K562 (cell line): ENCODE results near the gene ZFP62. TPM values are rescaled to one million over a fixed set of nuclear protein-coding genes. Genes with fewer than 3 reads are reported as not detected.
A peak's percentile ranks its signal among the peaks of the same experiment; 100 is the strongest.

Source experiments
- ATAC-seq: fragments of 200-7000 bp; cut with Tn5 transposase; 3 replicates; pipeline ENCODE4 v1.9.1; 2020; ENCODE audit warnings: moderate library complexity
- BruUV-seq: library from RNA; stranded (reverse); fragments of 400-500 nt; replicated peaks from 2 replicates; lab custom pipeline; 2021; lab: Mats Ljungman, UMichigan
- CTCF ChIA-PET: fragments of 300-600 bp; formaldehyde crosslinking; extraction: SDS; loops from one replicate; lab custom pipeline; 2021; ENCODE audit warnings: low intra/inter-chr PET ratio; lab: Yijun Ruan, JAX
- POLR2A ChIA-PET: fragments of 300-600, 350-650 bp; sonication (Branson Sonifier 250); formaldehyde crosslinking; extraction: SDS; loops from one replicate; lab custom pipeline; 2021; ENCODE audit warnings: antibody characterized with exemption, inconsistent platforms; lab: Yijun Ruan, JAX
- DNase-seq, 4 experiments: peaks; one replicate each; pipeline versions ENCODE4 v3.0.0 to v3.0.0-alpha.2; 2011 to 2018; ENCODE audit warnings: low spot score in 3 of 4, mixed read lengths in 3 of 4; ENCODE audit errors: extremely low read depth in 1 of 4
- FAIRE-seq: peaks from 2 replicates; lab custom pipeline; 2011; peaks lifted over from hg19 to GRCh38; lab: Jason Lieb, UNC
- H2AFZ ChIP-seq: 2 replicates; pipeline ENCODE4 v1.6.0; 2011; ENCODE audit warnings: low read depth, low read length, control low read depth, inconsistent platforms
- H3K27ac ChIP-seq: fragments of 200-600 bp; 3 replicates; pipeline ENCODE4 v1.8.0; 2011; ENCODE audit warnings: low read depth, mild to moderate bottlenecking, control low read depth, inconsistent platforms, low read length, moderate library complexity, mixed read lengths; ENCODE audit errors: extremely low read depth
- H3K27me3 ChIP-seq, 2 experiments: fragments of 300-600 bp in 1 of 2; 2 replicates in 1 of 2; 3 replicates in 1 of 2; pipeline versions ENCODE4 v1.6.0 to v1.8.0; 2011; ENCODE audit warnings: inconsistent platforms in 2 of 2, low read length in 2 of 2, mild to moderate bottlenecking in 1 of 2, mixed read lengths in 1 of 2, moderate library complexity in 1 of 2; ENCODE audit not compliant: control insufficient read depth in 2 of 2, insufficient read depth in 2 of 2
- H3K36me3 ChIP-seq: fragments of 300-600 bp; 3 replicates; pipeline ENCODE4 v1.8.0; 2011; ENCODE audit warnings: mild to moderate bottlenecking, low read length, inconsistent platforms; ENCODE audit not compliant: control insufficient read depth, insufficient read depth
- H3K4me1 ChIP-seq, 2 experiments: fragments of 200-600 bp in 1 of 2; replicated peaks in 1 of 2; 2 replicates in 1 of 2; 3 replicates in 1 of 2; pipeline versions ENCODE4 v1.5.1 to v1.8.0; 2011; ENCODE audit warnings: inconsistent platforms in 2 of 2, low read length in 2 of 2, mild to moderate bottlenecking in 1 of 2, mixed read lengths in 1 of 2, moderate library complexity in 1 of 2; ENCODE audit not compliant: control insufficient read depth in 2 of 2, insufficient read depth in 2 of 2
- H3K4me2 ChIP-seq: 2 replicates; pipeline ENCODE4 v1.6.1; 2011; ENCODE audit warnings: low read length, control low read depth, inconsistent platforms, mixed read lengths; ENCODE audit not compliant: insufficient read depth
- H3K4me3 ChIP-seq: fragments of 200-600 bp; sonication (generic), shearing (Covaris generic); 2 replicates; pipeline ENCODE4 v1.5.1; 2016; ENCODE audit warnings: control low read depth, inconsistent platforms
- H3K79me2 ChIP-seq: fragments of 200-600 bp; 3 replicates; pipeline ENCODE4 v1.8.0; 2011; ENCODE audit warnings: low read length, inconsistent platforms; ENCODE audit not compliant: control insufficient read depth, insufficient read depth
- H3K9ac ChIP-seq, 2 experiments: 2 replicates each; pipeline versions ENCODE4 v1.6.0 to v1.6.1; 2011; ENCODE audit warnings: low read depth in 2 of 2, low read length in 2 of 2, control low read depth in 1 of 2, inconsistent platforms in 1 of 2, mild to moderate bottlenecking in 1 of 2, mixed read lengths in 1 of 2; ENCODE audit not compliant: insufficient read depth in 1 of 2
- H3K9me1 ChIP-seq: one replicate; pipeline ENCODE4 v1.6.0; 2011; ENCODE audit warnings: inconsistent platforms, mild to moderate bottlenecking, low read length, moderate library complexity; ENCODE audit not compliant: control insufficient read depth, insufficient read depth
- H3K9me3 ChIP-seq: replicated peaks from 2 replicates; pipeline ENCODE4 v1.5.1; 2011; ENCODE audit warnings: low read depth, low read length, inconsistent platforms; ENCODE audit not compliant: control insufficient read depth, insufficient read depth
- H4K20me1 ChIP-seq: replicated peaks from 2 replicates; pipeline ENCODE4 v1.6.1; 2011; ENCODE audit warnings: low read length, inconsistent platforms, mixed read lengths; ENCODE audit not compliant: control insufficient read depth, insufficient read depth
- ARID2 ChIP-seq: fragments of 450-650 bp; IDR thresholded peaks from 2 replicates; pipeline ENCODE4 v1.6.1; 2017; ENCODE audit warnings: antibody characterized with exemption, mild to moderate bottlenecking
- ARID3B ChIP-seq: fragments of 250-450 bp; sonication (Bioruptor Pico); IDR thresholded peaks from 2 replicates; pipeline ENCODE4 v1.4.0; 2020; ENCODE audit warnings: borderline replicate concordance
- ARNT ChIP-seq, 2 experiments: fragments of 450-650 bp; IDR thresholded peaks; 2 replicates each; pipeline ENCODE4 v1.6.1; 2016; ENCODE audit warnings: mild to moderate bottlenecking in 1 of 2
- ATF7 ChIP-seq: fragments of 450-650 bp; IDR thresholded peaks from 2 replicates; pipeline ENCODE4 v1.7.1; 2014; ENCODE audit warnings: mild to moderate bottlenecking, moderate library complexity
- CXXC5 ChIP-seq: fragments of 250-450 bp; sonication (Bioruptor Pico); IDR thresholded peaks from 2 replicates; pipeline ENCODE4 v1.8.0; 2022; ENCODE audit warnings: inconsistent platforms, mild to moderate bottlenecking, moderate library complexity
- DEAF1 ChIP-seq: fragments of 450-650 bp; formaldehyde crosslinking; IDR thresholded peaks from 2 replicates; pipeline ENCODE4 v1.4.0; 2020; ENCODE audit warnings: mild to moderate bottlenecking, moderate library complexity
- ESRRB ChIP-seq: fragments of 250-450 bp; sonication (Bioruptor Pico); IDR thresholded peaks from 2 replicates; pipeline ENCODE4 v1.5.0; 2020; ENCODE audit warnings: mild to moderate bottlenecking, moderate library complexity, borderline replicate concordance
- GTF2B ChIP-seq: IDR thresholded peaks from 2 replicates; pipeline ENCODE4 v1.6.1; 2011; ENCODE audit not compliant: insufficient read length; ENCODE audit errors: extremely low read depth
- KLF16 ChIP-seq: IDR thresholded peaks from 2 replicates; pipeline ENCODE4 v1.6.1; 2016; ENCODE audit warnings: antibody characterized with exemption
- KLF6 ChIP-seq: fragments of 250-450 bp; sonication (Bioruptor Pico); IDR thresholded peaks from 2 replicates; pipeline ENCODE4 v1.4.0; 2020; ENCODE audit warnings: mild to moderate bottlenecking, moderate library complexity, borderline replicate concordance
- MYC ChIP-seq, 2 experiments: fragments of 250-450 bp in 1 of 2; sonication (Bioruptor Pico) in 1 of 2; IDR thresholded peaks; 2 replicates each; pipeline versions ENCODE4 v1.5.1 to v1.6.1; 2012 to 2021; ENCODE audit warnings: low read depth in 2 of 2, borderline replicate concordance in 1 of 2, improper control_type of control experiment in 1 of 2, low read length in 1 of 2, mild to moderate bottlenecking in 1 of 2, moderate library complexity in 1 of 2
- SMARCA5 ChIP-seq: fragments of 450-650 bp; IDR thresholded peaks from 2 replicates; pipeline ENCODE4 v1.6.1; 2016
- STAT5A ChIP-seq: IDR thresholded peaks from 2 replicates; pipeline ENCODE4 v1.6.1; 2012; ENCODE audit warnings: low read length, inconsistent platforms, borderline replicate concordance
- THRAP3 ChIP-seq: fragments of 450-650 bp; IDR thresholded peaks from 2 replicates; pipeline ENCODE4 v1.6.1; 2016; ENCODE audit warnings: mild to moderate bottlenecking, inconsistent platforms, borderline replicate concordance
- XRCC5 ChIP-seq: fragments of 200-400 bp; formaldehyde crosslinking; IDR thresholded peaks from 2 replicates; pipeline ENCODE4 v1.6.1; 2017; ENCODE audit warnings: low read depth, mild to moderate bottlenecking, low read length
- ZBTB2 ChIP-seq: fragments of 450-650 bp; IDR thresholded peaks from 2 replicates; pipeline ENCODE4 v1.6.1; 2016; ENCODE audit warnings: antibody characterized with exemption
- ZKSCAN3 ChIP-seq: fragments of 250-450 bp; sonication (Bioruptor Pico); IDR thresholded peaks from 2 replicates; pipeline ENCODE4 v1.4.0; 2020
- ZNF436 ChIP-seq: fragments of 250-450, 450-650 bp; sonication (Bioruptor Pico); formaldehyde crosslinking; IDR thresholded peaks from 2 replicates; pipeline ENCODE4 v1.7.0; 2020; ENCODE audit warnings: mild to moderate bottlenecking
- WGBS: fragments of 100-300 bp; shearing (Covaris generic); methylation state at CpG from one replicate; pipeline ENCODE4 v1.1.6; 2016; ENCODE audit warnings: low coverage, mixed read lengths; ENCODE audit not compliant: insufficient coverage; ENCODE audit errors: missing lambda C conversion rate; 5-methylcytosine and 5-hydroxymethylcytosine counted together
- in situ Hi-C: fragments of 300-500 bp; cut with MboI; formaldehyde crosslinking; loops from 4 replicates; pipeline ENCODE4 v1.15.0; 2018; ENCODE audit warnings: inconsistent platforms, mixed read lengths
- intact Hi-C: fragments of 100-400 bp; cut with micrococcal nuclease; formaldehyde crosslinking; loops from 2 replicates; pipeline ENCODE4 v1.14.2; 2022
- polyA plus RNA-seq, 8 experiments: library from polyadenylated mRNA; depleted of rRNA in 4 of 8; stranded (reverse) in 5 of 8; unstranded in 3 of 8; fragments of >200 nt; fragmentation: Nextera tagmentation in 2 of 8; fragmentation: Illumina TruSeq in 1 of 8; extraction: Ambion mirVana in 2 of 8; extraction: Trizol in 1 of 8; gene quantifications; 2 replicates each; pipeline versions ENCODE4 v1.2.1 to v1.2.3, GENCODE V29; 2011 to 2014; ENCODE audit warnings: inconsistent platforms in 1 of 8, missing spikeins in 1 of 8
- total RNA-seq, 7 experiments: library from RNA; depleted of rRNA in 6 of 7; stranded (reverse); fragments of >200 nt in 6 of 7; fragmentation: Illumina TruSeq in 2 of 7; extraction: Trizol in 2 of 7; gene quantifications; 2 replicates each; pipeline versions ENCODE4 v1.2.1 to v1.2.3, GENCODE V29; 2011 to 2021; ENCODE audit warnings: low replicate concordance in 1 of 7

ZFP62 gene
- total and polyA plus RNA-seq, 9 of the 15 experiments (the other 6 are each of a cell fraction or from before 2014, with no cell fraction given), result 12.2 to 37.5 (median 25.0) TPM

GRCh38 chr5:180868960-180869359 is 7.9 kb upstream of the ZFP62 start:
- H2AFZ ChIP-seq, result peak overlapping the region; percentile 48; the same call in 1 of the 2 replicates
- H3K9ac ChIP-seq, result no peak overlapping the region
- DNase-seq, result peak; percentile 64 to 90 (median 74)
- H3K9me3 ChIP-seq, result no peaks in the 10 kb centered on the region
- H3K36me3 ChIP-seq, result no peaks in the 10 kb centered on the region
- H3K79me2 ChIP-seq, result no peaks in the 10 kb centered on the region
- BruUV-seq, result no TSS peak
- ChIA-PET CTCF (interaction anchor here (0.6 kb wide), 2 partner anchors 11 to 75 kb away, joined by 3 read pairs; no protein-coding TSS in a partner anchor), POLR2A (interaction anchor here (0.6 kb wide), 1 partner anchor 11 kb away, joined by 3 read pairs; no protein-coding TSS in a partner anchor)
- intact Hi-C loops (loop anchor here (2.0 to 10.0 kb wide), 6 partner anchors 84 to 282 kb away; no protein-coding TSS in a partner anchor), in situ Hi-C loops (no loop called here)
- no peaks in the 10 kb centered on the region for H3K27me3 ChIP-seq
- H3K4me1 ChIP-seq, result peaks cover 18 to 21% of the 10 kb centered on the region in 2 experiments
- no peaks in the 10 kb centered on the region for H3K9me1 ChIP-seq
- FAIRE-seq, result peak; percentile 90
- H3K4me3 ChIP-seq, result no peak overlapping the region
- 0% methylated on average over 3 of the region's 3 CpGs for WGBS
- ATAC-seq, result peak; percentile 77
- H3K27ac ChIP-seq, result no peak overlapping the region
- H4K20me1 ChIP-seq, result no peaks in the 10 kb centered on the region
- no peak overlapping the region for H3K4me2 ChIP-seq
- TF ChIP-seq ZNF436 (CRISPR knock-in tag) (no peak), ATF7 (0 out of 2 replicates have a peak, but pooled peaks have one; percentile 16), STAT5A (no peak), DEAF1 (peak; percentile 85), KLF16 (no peak; the same call in 1 of the 2 replicates), ARID3B (CRISPR knock-in tag) (no peak), ZBTB2 (no peak), SMARCA5 (peak; percentile 24; the same call in 1 of the 2 replicates), ARID2 (peak; percentile 79), MYC (IDR thresholded peaks at IDR 0.05; ENCODE audit: low read depth, low read length) (peak; percentile 30; the same call in 1 of the 2 replicates), MYC (CRISPR knock-in tag; IDR thresholded peaks at IDR 0.05; ENCODE audit: borderline replicate concordance, low read depth) (no peak), ESRRB (CRISPR knock-in tag) (no peak), XRCC5 (peak; percentile 80; the same call in 1 of the 2 replicates), ZKSCAN3 (CRISPR knock-in tag) (no peak), THRAP3 (no peak), KLF6 (no peak), GTF2B (no peak), ARNT (IDR thresholded peaks at IDR 0.05) (peak in 1 of 2 experiments; percentile 62; a peak in 1 of 4 replicates), CXXC5 (CRISPR knock-in tag) (no peak)
